AG10803 (cell line): ENCODE results near the gene GZF1.

Experiments
- DNase-seq: peaks from one replicate; pipeline ENCODE4 v3.0.0; 2010; ENCODE audit warnings: low read depth
- H3K4me3 ChIP-seq: 2 replicates; pipeline ENCODE4 v1.5.1; 2011; ENCODE audit warnings: mild to moderate bottlenecking, low read length, control low read depth
- TF ChIP-seq, protein P1 (sequence below): conservative IDR thresholded peaks from 2 replicates; pipeline ENCODE4 v1.5.1; 2011; ENCODE audit warnings: mild to moderate bottlenecking, low read length, control low read depth, inconsistent platforms

GZF1 gene

DNA sequence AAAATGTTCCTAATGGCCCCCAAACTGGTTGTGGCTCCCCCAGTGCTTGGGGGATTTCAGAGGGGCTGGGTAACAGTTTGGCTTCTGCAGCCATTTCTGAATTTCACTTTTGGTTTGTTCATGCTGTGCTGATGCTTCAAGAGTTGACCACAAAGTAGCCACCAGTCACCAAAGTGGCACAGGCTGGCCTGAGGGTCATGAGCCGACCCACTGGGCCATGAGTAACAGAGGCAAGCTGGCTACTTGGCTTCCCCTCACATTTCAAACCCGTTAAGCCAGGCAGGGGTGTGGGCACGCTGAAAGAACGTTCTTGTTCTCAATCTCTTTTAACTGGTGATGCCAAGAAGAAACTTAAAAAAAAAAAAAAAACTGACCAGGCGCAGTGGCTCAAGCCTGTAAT is 26.5 kb upstream of the GZF1 start:
- H3K4me3 ChIP-seq: no peak overlapping the region
- no peak for DNase-seq
- TF ChIP-seq, protein P1, sequence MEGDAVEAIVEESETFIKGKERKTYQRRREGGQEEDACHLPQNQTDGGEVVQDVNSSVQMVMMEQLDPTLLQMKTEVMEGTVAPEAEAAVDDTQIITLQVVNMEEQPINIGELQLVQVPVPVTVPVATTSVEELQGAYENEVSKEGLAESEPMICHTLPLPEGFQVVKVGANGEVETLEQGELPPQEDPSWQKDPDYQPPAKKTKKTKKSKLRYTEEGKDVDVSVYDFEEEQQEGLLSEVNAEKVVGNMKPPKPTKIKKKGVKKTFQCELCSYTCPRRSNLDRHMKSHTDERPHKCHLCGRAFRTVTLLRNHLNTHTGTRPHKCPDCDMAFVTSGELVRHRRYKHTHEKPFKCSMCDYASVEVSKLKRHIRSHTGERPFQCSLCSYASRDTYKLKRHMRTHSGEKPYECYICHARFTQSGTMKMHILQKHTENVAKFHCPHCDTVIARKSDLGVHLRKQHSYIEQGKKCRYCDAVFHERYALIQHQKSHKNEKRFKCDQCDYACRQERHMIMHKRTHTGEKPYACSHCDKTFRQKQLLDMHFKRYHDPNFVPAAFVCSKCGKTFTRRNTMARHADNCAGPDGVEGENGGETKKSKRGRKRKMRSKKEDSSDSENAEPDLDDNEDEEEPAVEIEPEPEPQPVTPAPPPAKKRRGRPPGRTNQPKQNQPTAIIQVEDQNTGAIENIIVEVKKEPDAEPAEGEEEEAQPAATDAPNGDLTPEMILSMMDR: no peak

DNA sequence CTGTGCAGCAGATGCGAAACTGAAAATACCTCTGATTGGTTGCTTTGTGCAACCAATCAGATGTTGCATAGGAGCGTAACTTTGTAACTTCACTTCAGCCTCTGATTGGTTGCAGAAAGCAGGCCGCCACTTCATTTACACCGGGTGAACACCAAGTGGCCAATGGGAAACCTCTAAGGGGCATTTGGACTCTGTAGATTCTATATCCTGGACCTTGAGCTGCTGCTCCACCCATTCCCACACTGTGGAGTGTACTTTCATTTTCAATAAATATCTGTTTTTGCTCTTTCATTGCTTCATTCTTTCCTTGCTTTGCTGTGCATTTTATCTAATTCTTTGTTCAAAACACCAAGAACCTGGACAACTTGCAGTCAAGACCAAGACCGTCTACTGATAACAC is 25.5 kb upstream of the GZF1 start:
- DNase-seq: no peak
- no peak overlapping the region for H3K4me3 ChIP-seq
- TF ChIP-seq, protein P1: no peak

DNA sequence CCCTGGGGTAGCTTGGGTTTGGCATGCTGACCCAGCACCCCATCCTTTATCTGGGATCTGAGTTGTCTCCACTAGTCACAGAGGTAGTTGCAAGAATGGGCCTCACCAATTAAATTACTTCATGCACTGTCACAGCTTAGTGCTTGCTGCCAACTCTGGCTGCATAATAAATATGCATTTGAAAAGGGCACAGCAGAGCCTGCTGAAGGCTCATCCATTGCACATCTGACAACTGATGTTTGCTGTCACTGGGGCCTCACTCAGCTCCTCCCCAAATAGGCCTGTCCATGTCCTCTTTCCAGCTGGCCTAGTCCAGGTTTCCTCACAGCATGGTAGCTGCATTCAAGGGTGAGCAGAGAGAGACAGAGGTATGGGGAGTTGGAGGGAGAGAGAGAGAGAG is 24.7 kb upstream of the GZF1 start:
- DNase-seq: no peak
- TF ChIP-seq, protein P1: no peak
- no peak overlapping the region for H3K4me3 ChIP-seq

DNA sequence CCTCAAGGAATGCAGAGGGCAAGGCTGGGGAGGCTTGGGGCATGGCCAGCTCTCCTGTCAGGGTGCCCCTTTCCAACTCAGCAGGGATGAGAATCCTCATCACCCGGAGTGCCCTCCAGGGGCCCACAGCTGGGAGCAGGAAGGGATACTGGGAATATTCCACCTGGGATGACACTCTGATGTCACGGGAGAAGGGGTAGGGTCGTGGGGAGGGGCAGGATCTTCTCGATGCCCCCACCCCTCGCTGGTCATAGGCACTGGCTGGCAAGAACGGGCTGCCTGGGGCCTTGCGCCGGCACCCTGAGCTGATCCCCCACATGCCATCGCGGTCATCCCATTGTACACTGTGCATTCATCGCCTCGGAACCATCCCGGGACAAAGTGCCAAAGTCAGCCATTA is 22.0 kb upstream of the GZF1 start:
- no peak for DNase-seq
- TF ChIP-seq, protein P1: no peak
- no peak overlapping the region for H3K4me3 ChIP-seq

DNA sequence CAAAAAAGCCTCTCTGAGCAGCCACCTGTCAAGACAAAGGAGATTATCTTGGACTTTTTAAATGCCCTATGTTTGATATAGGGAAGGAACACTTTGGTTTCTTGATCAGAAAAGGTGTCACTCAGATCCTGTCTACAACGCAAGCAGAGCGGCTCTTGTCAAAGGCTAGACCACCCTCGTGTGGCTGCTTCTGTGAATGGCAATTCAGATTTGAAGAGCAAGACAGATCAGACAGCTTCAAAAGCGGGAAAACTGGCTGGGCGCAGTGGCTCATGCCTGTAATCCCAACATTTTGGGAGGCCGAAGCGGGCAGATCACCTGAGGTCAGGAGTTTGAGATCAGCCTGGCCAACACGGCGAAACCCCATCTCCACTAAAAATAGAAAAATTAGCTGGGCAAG is 21.5 kb upstream of the GZF1 start:
- DNase-seq: peak; percentile 73
- TF ChIP-seq, protein P1: peak; percentile 83
- no peak overlapping the region for H3K4me3 ChIP-seq

DNA sequence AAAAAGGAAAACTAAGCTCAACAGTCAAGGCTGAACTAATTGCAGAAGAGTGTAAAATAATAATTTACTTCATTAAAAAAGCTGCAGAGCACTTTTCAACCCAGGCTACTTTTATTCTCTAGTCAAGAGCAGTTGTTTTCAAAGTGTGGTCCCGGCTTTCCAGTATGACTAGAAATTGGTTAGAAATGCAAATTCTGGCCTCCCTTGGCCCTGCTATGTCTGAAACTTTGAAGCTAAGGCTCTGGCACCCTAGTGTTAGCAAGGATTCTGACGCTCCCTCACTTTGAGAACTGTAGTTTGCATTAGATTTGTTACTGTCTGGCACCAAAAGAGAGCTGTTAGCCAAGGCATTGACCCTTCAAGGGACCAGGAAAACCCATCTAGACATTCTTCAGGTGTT is 20.9 kb upstream of the GZF1 start:
- no peak overlapping the region for H3K4me3 ChIP-seq
- DNase-seq: no peak
- TF ChIP-seq, protein P1: no peak

DNA sequence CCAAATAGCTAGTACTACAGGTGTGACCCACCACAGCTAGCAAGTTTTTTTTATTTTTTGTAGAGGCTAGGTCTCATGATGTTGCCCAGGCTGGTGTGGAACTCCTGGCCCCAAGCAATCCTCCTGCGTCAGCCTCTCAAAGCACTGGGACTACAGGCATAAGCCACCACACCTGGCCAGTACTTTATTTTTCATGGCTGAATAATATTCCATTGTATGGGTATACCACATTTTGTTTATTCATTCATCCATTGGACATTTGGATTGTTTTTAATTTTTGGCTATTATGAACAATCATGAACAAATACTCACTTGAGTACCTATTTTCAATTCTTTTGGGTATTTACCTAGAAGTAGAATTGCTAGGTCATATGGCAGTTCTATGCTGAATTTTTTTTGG is 18.4 kb upstream of the GZF1 start:
- TF ChIP-seq, protein P1: no peak
- DNase-seq: no peak
- H3K4me3 ChIP-seq: no peak overlapping the region
